Stimulated activated CD4-positive, alpha-beta T cell treated with anti-CD3 and anti-CD28 coated beads, Interleukin-2, amount 100 ng/mL, for 48 hours (primary cell): Measurements from ENCODE around the gene KCNIP4.

Source experiments
- DNase-seq, 2 donors: peaks; one replicate each; pipeline ENCODE4 v3.0.0-alpha.2; 2020

KCNIP4 gene

DNA sequence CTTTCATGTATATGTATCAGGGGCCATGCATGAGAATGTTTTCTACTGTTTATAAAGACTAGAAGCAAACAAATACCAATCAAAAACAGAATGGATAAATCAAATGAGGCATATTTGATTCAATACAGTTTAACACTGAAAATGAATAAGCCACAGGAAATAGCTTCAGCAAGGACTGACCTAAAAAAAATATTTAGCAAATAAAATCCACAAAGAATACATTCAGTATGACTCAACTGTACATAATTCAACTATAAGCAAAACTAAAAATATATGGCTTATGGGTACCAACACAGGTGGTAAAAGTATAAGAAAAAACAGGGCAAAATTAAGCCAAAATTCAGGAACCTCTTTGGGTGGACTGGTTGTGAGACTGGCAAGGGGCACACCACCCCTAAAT, 112.9 kb downstream of the KCNIP4 start:
- DNase-seq = no peak

- DNase-seq = no peak
These were observed 118.3 kb downstream of the KCNIP4 start for GRCh38 chr4:21830272-21830671.

- no peak for DNase-seq
These were observed 121.0 kb downstream of the KCNIP4 start for GRCh38 chr4:21827575-21827974.

- DNase-seq = no peak
These were observed 122.5 kb downstream of the KCNIP4 start for GRCh38 chr4:21826071-21826470.

DNA sequence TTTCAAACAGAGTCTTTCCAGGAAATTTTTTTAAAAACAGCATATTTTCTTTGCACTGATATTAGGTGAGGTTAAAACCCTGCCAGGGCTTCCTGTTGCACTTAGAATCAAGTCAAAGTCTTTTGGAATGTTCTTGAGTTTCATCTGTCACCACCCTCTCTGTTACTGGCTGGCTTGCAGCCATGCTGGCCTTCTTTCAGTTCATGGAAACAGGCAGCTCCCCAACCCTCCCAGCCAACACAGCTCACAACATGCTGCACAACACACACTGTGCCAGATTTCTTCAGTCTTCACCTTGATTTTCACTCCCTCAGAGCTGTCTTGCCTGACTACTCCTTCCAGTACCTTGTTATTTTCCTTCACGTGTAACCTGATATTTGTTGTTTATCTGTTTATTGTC, 129.5 kb downstream of the KCNIP4 start:
- no peak for DNase-seq

- no peak for DNase-seq
These were observed 132.8 kb downstream of the KCNIP4 start for GRCh38 chr4:21815651-21816377.

GRCh38 chr4:21811565-21811964, 137.0 kb downstream of the KCNIP4 start:
- no peak for DNase-seq

DNA sequence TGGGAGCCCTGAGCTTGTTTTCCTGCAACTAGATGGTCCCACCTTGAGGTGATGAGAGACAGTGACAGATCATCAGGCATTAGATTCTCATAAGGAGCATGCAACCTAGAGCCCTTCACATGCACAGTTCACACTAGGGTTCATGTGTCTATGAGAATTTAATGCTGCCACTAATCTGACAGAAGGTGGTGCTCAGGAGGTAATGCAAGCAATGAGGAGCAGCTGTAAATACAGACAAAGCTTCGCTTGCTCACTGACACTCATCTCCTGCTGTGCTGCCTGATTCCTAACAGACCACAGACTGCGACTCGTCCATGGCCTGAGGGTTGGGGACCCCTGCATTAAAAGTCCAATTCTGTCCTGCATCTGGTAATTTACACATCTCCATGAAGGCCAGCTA, 141.6 kb downstream of the KCNIP4 start:
- no peak for DNase-seq

- no peak for DNase-seq
These were observed 146.2 kb downstream of the KCNIP4 start for GRCh38 chr4:21802406-21802805.

DNA sequence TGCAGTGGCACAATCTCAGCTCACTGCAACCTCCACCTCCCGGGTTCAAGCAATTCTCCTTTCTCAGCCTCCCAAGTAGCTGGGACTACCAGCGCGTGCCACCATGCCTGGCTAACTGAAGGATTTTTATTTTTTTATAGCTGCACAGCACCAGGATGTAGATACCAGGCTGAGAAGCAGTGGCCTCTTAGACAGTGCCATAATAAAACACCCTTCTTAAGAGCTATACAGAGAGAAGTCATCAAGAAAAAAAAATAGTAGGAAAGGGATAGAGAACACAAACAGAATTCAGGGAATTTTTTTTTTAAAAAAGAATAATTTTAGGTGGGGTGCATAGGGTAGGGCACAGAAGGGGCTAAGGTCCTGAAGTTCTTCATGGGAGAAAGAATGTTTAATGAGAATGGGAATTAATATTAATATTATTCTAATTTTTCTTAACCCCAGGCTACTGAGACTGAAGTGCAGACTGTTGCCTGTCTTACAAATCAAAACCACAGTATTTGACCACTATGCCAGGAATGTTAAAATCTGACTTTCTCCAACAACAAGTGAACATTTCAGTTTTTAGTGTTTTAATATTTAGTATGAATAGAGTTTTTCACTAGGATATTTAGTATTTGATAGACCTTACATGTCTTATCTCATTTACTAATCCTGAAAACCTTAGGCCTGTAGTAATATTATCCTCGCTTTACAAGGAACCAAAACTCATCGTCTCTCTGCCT, 146.7 kb downstream of the KCNIP4 start:
- no peak for DNase-seq

DNA sequence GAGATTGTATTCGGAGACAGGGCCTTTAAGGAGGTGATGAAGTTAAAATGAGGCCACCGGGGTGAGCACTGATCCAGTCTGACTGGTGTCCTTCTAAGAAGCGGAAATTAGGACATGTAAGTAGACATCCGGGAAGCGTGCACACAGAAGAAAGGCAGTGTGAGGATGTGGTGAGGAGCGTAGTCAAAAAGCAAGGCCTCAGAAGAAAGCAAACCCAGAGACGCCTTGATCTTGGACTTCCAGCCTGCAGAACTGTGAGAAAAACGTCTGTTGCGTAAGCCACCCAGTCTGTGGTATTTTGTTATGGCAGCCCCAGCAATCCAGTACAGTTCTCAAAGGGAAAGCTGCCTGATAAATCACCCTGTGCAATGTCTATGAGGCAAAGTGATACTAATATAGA, 153.5 kb downstream of the KCNIP4 start:
- no peak for DNase-seq

GRCh38 chr4:21792736-21793135, 155.8 kb downstream of the KCNIP4 start:
- DNase-seq = no peak

DNA sequence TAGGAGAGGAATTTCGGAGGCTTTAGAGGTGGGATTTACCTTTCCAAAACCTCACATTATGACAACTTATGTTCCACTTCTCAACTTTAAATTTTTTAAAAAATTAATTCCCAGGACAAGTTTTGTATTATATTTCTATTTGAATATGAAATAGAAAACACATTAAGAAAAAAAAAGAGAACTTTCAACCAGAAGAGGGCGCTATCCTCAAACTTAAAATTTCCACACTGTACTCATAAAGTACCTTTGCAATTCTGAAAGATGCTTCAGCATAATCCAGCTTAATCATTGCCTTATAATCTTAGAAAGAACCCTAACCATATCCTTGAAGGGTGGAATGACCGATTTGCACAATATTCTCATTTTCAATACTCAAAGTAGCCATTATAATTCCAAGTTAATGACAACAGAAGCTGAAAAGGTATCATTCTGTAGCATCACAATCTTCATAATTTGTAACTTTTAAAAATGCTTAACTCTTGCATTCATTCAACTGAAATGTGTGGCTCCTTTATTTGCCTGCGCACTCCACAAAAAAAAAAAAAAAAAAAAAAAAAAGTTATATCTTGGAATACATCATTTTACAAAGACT, 158.0 kb downstream of the KCNIP4 start:
- DNase-seq = no peak

- DNase-seq = no peak
These were observed 168.4 kb downstream of the KCNIP4 start for GRCh38 chr4:21780148-21780547.

- no peak for DNase-seq
These were observed 169.9 kb downstream of the KCNIP4 start for GRCh38 chr4:21778702-21779101.

DNA sequence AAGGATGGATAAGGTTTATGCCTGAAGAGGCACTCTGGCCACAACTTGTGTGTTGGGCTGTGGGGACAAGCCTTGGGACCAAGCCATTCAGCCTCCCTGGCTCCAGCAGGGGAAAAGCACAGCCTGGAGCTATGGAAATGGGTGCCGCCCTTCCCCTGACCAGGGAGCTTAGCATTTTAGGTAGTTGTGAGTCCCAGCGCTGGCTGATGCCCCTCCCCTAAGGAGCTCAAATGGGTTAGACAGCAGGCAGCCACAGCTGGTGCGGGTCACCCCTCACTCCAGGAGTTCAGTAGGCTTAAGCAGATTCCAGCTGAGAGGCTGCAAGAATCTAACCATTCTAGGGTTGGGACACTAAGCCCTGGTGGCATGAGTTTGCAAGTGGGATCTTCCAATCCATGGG, 172.9 kb downstream of the KCNIP4 start:
- no peak for DNase-seq

- DNase-seq = no peak
These were observed 179.0 kb downstream of the KCNIP4 start for GRCh38 chr4:21769404-21770147.

DNA sequence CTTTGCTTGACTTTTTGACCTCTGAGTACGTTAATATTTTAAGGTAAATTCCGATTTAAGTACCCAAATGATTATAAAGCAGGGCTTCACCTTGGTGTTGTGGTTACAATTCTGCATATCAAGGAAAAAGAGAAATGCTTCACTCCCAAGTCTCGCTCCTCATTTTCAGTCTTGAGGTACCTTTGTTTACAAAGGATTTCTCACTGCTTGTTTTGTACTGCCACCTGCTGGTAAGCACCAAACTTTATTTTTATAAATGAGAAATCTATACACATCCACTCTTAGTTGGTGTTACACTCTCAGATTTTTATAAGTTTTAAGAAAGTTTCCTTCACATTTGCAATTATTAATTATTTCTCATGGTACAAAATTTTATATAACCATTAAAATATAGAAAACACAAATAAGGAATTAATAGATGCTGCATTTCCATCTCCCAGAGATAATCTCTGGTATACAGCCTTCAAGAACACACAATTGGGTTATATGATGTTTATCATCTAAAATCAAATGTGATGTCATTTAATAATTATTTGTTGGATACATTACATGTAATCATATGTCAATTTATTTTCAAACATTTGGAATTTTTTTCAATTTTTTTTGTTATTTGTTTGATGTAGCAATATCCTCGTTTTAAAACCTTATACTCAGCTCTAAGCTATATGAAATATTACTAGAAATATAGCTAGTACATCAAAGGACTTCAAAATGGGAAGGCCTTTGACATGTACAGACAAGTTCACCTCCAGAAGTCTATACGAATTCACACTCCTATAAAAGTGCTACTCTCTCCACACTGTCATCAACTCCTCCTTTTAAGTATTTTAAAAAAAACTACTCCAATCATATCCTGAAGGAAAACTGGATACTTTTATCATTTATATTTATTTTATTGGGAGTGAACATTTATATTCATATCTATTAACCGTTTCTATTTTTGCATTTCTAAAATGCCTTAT, 179.9 kb downstream of the KCNIP4 start:
- DNase-seq = no peak

DNA sequence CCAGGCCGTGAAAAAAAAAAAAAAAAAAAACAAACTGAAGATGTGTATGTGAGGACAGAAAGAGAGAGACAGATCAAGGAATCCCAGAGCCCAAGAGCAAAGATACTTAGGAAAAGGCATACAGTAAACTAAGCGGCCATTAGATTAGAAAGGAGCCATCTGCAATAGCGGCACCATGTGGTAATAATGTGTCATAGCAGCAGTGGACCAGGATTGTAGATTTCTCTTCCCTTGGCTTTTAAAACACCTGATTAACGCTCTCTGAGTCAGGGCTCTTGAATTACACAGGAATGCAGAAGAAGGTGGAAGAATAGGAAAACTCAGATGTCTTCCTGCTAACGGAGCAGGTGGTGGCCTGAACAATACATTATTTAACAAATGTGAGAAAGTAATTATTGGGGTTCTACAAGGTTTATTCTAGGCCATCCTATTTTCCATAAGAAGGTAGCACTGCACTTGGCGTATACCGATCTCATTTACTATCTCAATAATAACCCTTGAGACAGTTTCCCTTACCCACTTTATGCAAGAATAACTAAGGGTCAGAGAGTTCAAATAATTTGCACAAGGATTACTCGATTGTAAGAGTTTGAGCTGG, 182.7 kb downstream of the KCNIP4 start:
- peak; percentile 7 to 19 for DNase-seq

DNA sequence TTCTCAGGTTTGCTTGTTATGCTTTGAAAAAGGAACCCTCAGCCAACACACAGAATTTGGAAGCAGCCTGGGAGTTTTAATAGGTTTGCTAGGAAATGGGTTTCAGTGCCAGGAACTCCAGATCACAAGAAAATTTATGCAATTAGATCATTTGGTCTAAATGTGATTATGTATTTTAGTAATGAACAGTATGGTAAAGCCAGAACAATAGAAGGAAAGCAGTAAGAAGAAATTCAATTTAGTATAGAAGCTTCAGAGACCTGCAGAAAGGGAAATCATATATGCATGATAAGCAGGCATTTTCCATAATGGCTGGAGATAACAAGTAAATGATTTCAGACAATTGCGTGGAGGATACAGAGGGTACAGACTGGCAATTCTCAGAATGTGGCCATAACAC, 184.7 kb downstream of the KCNIP4 start:
- no peak for DNase-seq

- DNase-seq = no peak
These were observed 191.3 kb downstream of the KCNIP4 start for GRCh38 chr4:21757248-21757647.
